ENCODE results near the gene HYAL3.

DNA sequence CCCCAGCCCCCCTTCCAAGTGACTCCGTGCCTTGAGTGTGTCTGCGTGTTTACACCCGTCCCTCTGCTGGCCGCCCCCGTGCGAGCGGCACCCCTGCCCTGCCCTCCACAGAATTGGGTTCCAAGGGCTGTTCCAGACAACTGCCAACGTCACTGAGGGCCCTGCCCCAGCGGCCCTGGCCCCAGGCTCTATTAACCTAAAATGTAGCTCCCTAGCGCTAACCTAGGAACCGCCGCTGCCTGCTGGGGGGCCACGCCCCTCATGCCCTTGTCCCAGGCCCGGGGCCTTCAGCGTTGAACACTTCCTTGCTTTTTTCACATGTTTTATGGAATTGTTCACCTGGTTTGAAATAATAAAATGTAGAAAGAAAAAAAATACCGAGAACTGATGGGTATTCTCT is 40.2 kb downstream of the HYAL3 start:
- no peak for TF ChIP-seq EZH2 (IDR thresholded peaks at IDR 0.05; ENCODE audit: low read length, missing control alignments)
- TF ChIP-seq, protein P1, sequence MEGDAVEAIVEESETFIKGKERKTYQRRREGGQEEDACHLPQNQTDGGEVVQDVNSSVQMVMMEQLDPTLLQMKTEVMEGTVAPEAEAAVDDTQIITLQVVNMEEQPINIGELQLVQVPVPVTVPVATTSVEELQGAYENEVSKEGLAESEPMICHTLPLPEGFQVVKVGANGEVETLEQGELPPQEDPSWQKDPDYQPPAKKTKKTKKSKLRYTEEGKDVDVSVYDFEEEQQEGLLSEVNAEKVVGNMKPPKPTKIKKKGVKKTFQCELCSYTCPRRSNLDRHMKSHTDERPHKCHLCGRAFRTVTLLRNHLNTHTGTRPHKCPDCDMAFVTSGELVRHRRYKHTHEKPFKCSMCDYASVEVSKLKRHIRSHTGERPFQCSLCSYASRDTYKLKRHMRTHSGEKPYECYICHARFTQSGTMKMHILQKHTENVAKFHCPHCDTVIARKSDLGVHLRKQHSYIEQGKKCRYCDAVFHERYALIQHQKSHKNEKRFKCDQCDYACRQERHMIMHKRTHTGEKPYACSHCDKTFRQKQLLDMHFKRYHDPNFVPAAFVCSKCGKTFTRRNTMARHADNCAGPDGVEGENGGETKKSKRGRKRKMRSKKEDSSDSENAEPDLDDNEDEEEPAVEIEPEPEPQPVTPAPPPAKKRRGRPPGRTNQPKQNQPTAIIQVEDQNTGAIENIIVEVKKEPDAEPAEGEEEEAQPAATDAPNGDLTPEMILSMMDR (conservative IDR thresholded peaks at IDR 0.05 in 1 of 2, IDR thresholded peaks at IDR 0.05 in 1 of 2; ENCODE audit: low read depth in 1 of 2, low read length in 2 of 2), result no peak

All from fibroblast of lung (primary cell).